ENCODE measurements around the gene ACVR1. TPM values are rescaled to one million over a fixed set of nuclear protein-coding genes. Genes with fewer than 3 reads are reported as not detected.
A peak's percentile ranks its signal among the peaks of the same experiment; 100 is the strongest.

Gene ACVR1
- polyA plus RNA-seq, 1 experiment: 50.6 TPM

- POLR2A ChIA-PET: no interaction called here
- no peak for TF ChIP-seq CTCF (IDR thresholded peaks at IDR 0.05; ENCODE audit: low read depth, low read length)
- Histone ChIP-seq H3K4me3 (ENCODE audit: low read depth, low read length) (no peak overlapping the region), H3K9me3 (ENCODE audit: control insufficient read depth, insufficient read depth, low read length) (no peaks in the 10 kb centered on the region), H3K27ac (ENCODE audit: low read depth, low read length) (no peak overlapping the region), H3K27me3 (ENCODE audit: control insufficient read depth, insufficient read depth, low read length) (no peaks in the 10 kb centered on the region)
- CTCF ChIA-PET: interaction anchor here (0.5 kb wide), 1 partner anchor 25 kb away, joined by 3 read pairs; no protein-coding TSS in a partner anchor
- DNase-seq (ENCODE audit: low read depth, low spot score): no peak
Measured at GRCh38 chr2:157857881-157858280, 18.2 kb downstream of the ACVR1 start.

- CTCF ChIA-PET: interaction anchor here (1.0 kb wide), 1 partner anchor 8 kb away, joined by 3 read pairs; no protein-coding TSS in a partner anchor
Measured at GRCh38 chr2:157856187-157856515, 20.0 kb downstream of the ACVR1 start.

GRCh38 chr2:157853820-157854219 is 22.3 kb downstream of the ACVR1 start:
- CTCF ChIA-PET: interaction anchor here (0.7 kb wide), 1 partner anchor 71 kb away, joined by 3 read pairs; no protein-coding TSS in a partner anchor
- POLR2A ChIA-PET: interaction anchor here (1.6 kb wide), 1 partner anchor 23 kb away, joined by 6 read pairs; the partner anchor contains the start of gene ACVR1
- no peak for DNase-seq (ENCODE audit: low read depth, low spot score)
- no peak for TF ChIP-seq CTCF (IDR thresholded peaks at IDR 0.05; ENCODE audit: low read depth, low read length)
- Histone ChIP-seq H3K9me3 (ENCODE audit: control insufficient read depth, insufficient read depth, low read length) (no peaks in the 10 kb centered on the region), H3K27me3 (ENCODE audit: control insufficient read depth, insufficient read depth, low read length) (no peaks in the 10 kb centered on the region), H3K27ac (ENCODE audit: low read depth, low read length) (no peak overlapping the region), H3K4me3 (ENCODE audit: low read depth, low read length) (no peak overlapping the region)

More at GRCh38 chr2:157856187-157856515, 20.0 kb downstream of the ACVR1 start:
- TF ChIP-seq CTCF (IDR thresholded peaks at IDR 0.05; ENCODE audit: low read depth, low read length): no peak
- no peaks in the 10 kb centered on the region for H3K27me3 ChIP-seq (ENCODE audit: control insufficient read depth, insufficient read depth, low read length)
- no peak for DNase-seq (ENCODE audit: low read depth, low spot score)
- no peak overlapping the region for H3K4me3 ChIP-seq (ENCODE audit: low read depth, low read length)
- peak overlapping the region; percentile 88 for H3K27ac ChIP-seq (ENCODE audit: low read depth, low read length)
- no peaks in the 10 kb centered on the region for H3K9me3 ChIP-seq (ENCODE audit: control insufficient read depth, insufficient read depth, low read length)
- POLR2A ChIA-PET: interaction anchor here (0.9 to 1.3 kb wide), 2 partner anchors 20 to 63 kb away, joined by 3 read pairs; partner anchors contain the start of gene ACVR1

- CTCF ChIA-PET: interaction anchor here (0.7 kb wide), 1 partner anchor 70 kb away, joined by 3 read pairs; no protein-coding TSS in a partner anchor
- H3K4me3 ChIP-seq (ENCODE audit: low read depth, low read length): no peak overlapping the region
- H3K27ac ChIP-seq (ENCODE audit: low read depth, low read length): no peak overlapping the region
- DNase-seq (ENCODE audit: low read depth, low spot score): no peak
- no peak for TF ChIP-seq CTCF (IDR thresholded peaks at IDR 0.05; ENCODE audit: low read depth, low read length)
- POLR2A ChIA-PET: interaction anchor here (1.6 kb wide), 1 partner anchor 23 kb away, joined by 6 read pairs; the partner anchor contains the start of gene ACVR1
- no peaks in the 10 kb centered on the region for H3K9me3 ChIP-seq (ENCODE audit: control insufficient read depth, insufficient read depth, low read length)
- no peaks in the 10 kb centered on the region for H3K27me3 ChIP-seq (ENCODE audit: control insufficient read depth, insufficient read depth, low read length)
Measured at GRCh38 chr2:157853211-157853610, 22.9 kb downstream of the ACVR1 start.

GRCh38 chr2:157849591-157849990 is 26.5 kb downstream of the ACVR1 start:
- H3K9me3 ChIP-seq (ENCODE audit: control insufficient read depth, insufficient read depth, low read length): no peaks in the 10 kb centered on the region
- no peak overlapping the region for H3K27ac ChIP-seq (ENCODE audit: low read depth, low read length)
- ChIA-PET POLR2A (no interaction called here), CTCF (interaction anchor here (0.8 kb wide), 1 partner anchor 15 kb away, joined by 3 read pairs; no protein-coding TSS in a partner anchor)
- no peak for DNase-seq (ENCODE audit: low read depth, low spot score)
- no peaks in the 10 kb centered on the region for H3K27me3 ChIP-seq (ENCODE audit: control insufficient read depth, insufficient read depth, low read length)
- TF ChIP-seq CTCF (IDR thresholded peaks at IDR 0.05; ENCODE audit: low read depth, low read length): no peak
- no peak overlapping the region for H3K4me3 ChIP-seq (ENCODE audit: low read depth, low read length)

Measured in AG04450 (cell line).